Left renal pelvis (tissue), 4 donors: Measurements from ENCODE around the gene ZHX3. TPM values are rescaled to one million over a fixed set of nuclear protein-coding genes. Genes with fewer than 3 reads are reported as not detected.

Source experiments
- polyA plus RNA-seq, 4 donors: library from polyadenylated mRNA; unstranded; fragments of 120-200 nt; gene quantifications; one replicate each; pipeline ENCODE4 v1.2.1, GENCODE V29; 2013; ENCODE audit not compliant: insufficient read length in 4 of 4

The ZHX3 gene
- polyA plus RNA-seq, 4 donors, result 14.1 to 24.8 (median 22.6) TPM

Other genes starting within 250 kb of the ZHX3 start
- 100 to 1,000 TPM; 110 to 202 (median 144) TPM for gene PLCG1, start 180.2 kb downstream of the ZHX3 start, polyA plus RNA-seq
- gene LPIN3, start 23.1 kb upstream of the ZHX3 start, polyA plus RNA-seq, result 10 to 100 TPM in 2 of 4 donors, 1 to 10 TPM in 2; 5.6 to 19.6 (median 10.5) TPM
- 10 to 100 TPM in 2 of 4 donors, 1 to 10 TPM in 2; 8.4 to 43.3 (median 10.5) TPM for gene EMILIN3, start 49.1 kb upstream of the ZHX3 start, polyA plus RNA-seq